ENCODE measurements around the gene KIAA0232.

GRCh38 chr4:6929812-6930464 is 147.4 kb downstream of the KIAA0232 start:
- no peak for TF ChIP-seq CTCF (optimal IDR thresholded peaks at IDR 0.05 in 1 of 3, IDR thresholded peaks at IDR 0.05 in 1 of 3, conservative IDR thresholded peaks at IDR 0.05 in 1 of 3; ENCODE audit: extremely low read depth in 1 of 3, insufficient read depth in 2 of 3, low read length in 3 of 3)
- TF ChIP-seq EZH2 (IDR thresholded peaks at IDR 0.05; ENCODE audit: low read length), result no peak

Measured in keratinocyte (primary cell).